Transverse colon (tissue), 4 donors: ENCODE results near the gene SRP14.

ENCODE experiments used
- CTCF ChIP-seq, 5 experiments: fragments of 200-600 bp in 3 of 5; fragments of 450-650 bp in 2 of 5; sonication (generic) in 3 of 5; IDR thresholded peaks; 1 replicate in 2 of 5; 2 replicates in 3 of 5; pipeline ENCODE4 v1.5.1; 2016 to 2017; ENCODE audit warnings: antibody characterized with exemption in 5 of 5, inconsistent platforms in 3 of 5, mild to moderate bottlenecking in 2 of 5, moderate library complexity in 1 of 5
- POLR2AphosphoS5 ChIP-seq, 3 donors: sonication (generic); formaldehyde crosslinking; IDR thresholded peaks; one replicate each; pipeline ENCODE4 v1.6.1; 2016; ENCODE audit warnings: antibody characterized with exemption in 3 of 3

GRCh38 chr15:40028853-40029252, 10.1 kb downstream of the SRP14 start:
- TF ChIP-seq CTCF (IDR thresholded peaks at IDR 0.05) (no peak), POLR2AphosphoS5 (IDR thresholded peaks at IDR 0.05) (no peak)
